KMS-11 (cell line): Measurements from ENCODE around the gene ZFYVE19.

Experiments used
- H2AFZ ChIP-seq: fragments of 200-600 bp; sonication (generic); 2 replicates; pipeline ENCODE4 v1.6.1; 2016; ENCODE audit warnings: antibody characterized with exemption, mixed run types, low read depth
- H3K27ac ChIP-seq: fragments of 200-600 bp; sonication (generic); 2 replicates; pipeline ENCODE4 v1.6.1; 2016; ENCODE audit warnings: mild to moderate bottlenecking, mixed run types
- H3K27me3 ChIP-seq: fragments of 200-600 bp; sonication (generic); 2 replicates; pipeline ENCODE4 v1.6.1; 2017; ENCODE audit warnings: mild to moderate bottlenecking, low read depth, mixed run types, moderate library complexity; ENCODE audit not compliant: insufficient read depth
- H3K36me3 ChIP-seq: fragments of 200-600 bp; sonication (generic); 2 replicates; pipeline ENCODE4 v1.6.1; 2017; ENCODE audit warnings: mild to moderate bottlenecking, mixed run types; ENCODE audit not compliant: insufficient read depth
- H3K4me1 ChIP-seq: fragments of 200-600 bp; sonication (generic); 2 replicates; pipeline ENCODE4 v1.6.1; 2016; ENCODE audit warnings: mild to moderate bottlenecking, low read depth, mixed run types; ENCODE audit not compliant: poor library complexity, severe bottlenecking
- H3K4me2 ChIP-seq: fragments of 200-600 bp; sonication (generic); 2 replicates; pipeline ENCODE4 v1.7.0; 2016; ENCODE audit warnings: mild to moderate bottlenecking, mixed run types
- H3K4me3 ChIP-seq: fragments of 200-600 bp; sonication (generic); IDR thresholded peaks from 2 replicates; pipeline ENCODE4 v1.6.1; 2017; ENCODE audit warnings: low read depth, low read length, mixed read lengths; ENCODE audit not compliant: insufficient read depth
- H3K79me2 ChIP-seq: fragments of 200-600 bp; sonication (generic); 2 replicates; pipeline ENCODE4 v1.6.1; 2016; ENCODE audit warnings: low read depth, mixed run types; ENCODE audit not compliant: insufficient read depth
- H3K9ac ChIP-seq: fragments of 200-600 bp; sonication (generic); 2 replicates; pipeline ENCODE4 v1.6.1; 2016; ENCODE audit warnings: mild to moderate bottlenecking, mixed run types
- H4K20me1 ChIP-seq: fragments of 200-600 bp; sonication (generic); 2 replicates; pipeline ENCODE4 v1.6.1; 2016; ENCODE audit warnings: mild to moderate bottlenecking, mixed run types; ENCODE audit not compliant: insufficient read depth
- CTCF ChIP-seq: fragments of 200-600 bp; sonication (generic); conservative IDR thresholded peaks from 2 replicates; pipeline ENCODE4 v1.6.1; 2017; ENCODE audit warnings: low read depth, mild to moderate bottlenecking, antibody characterized with exemption, low read length, moderate library complexity, mixed read lengths

The ZFYVE19 gene

GRCh38 chr15:40767838-40768500 is 38.9 kb upstream of the ZFYVE19 start:
- Histone ChIP-seq H3K9ac (no peak overlapping the region), H4K20me1 (no peaks in the 10 kb centered on the region), H3K27me3 (peaks cover 11% of the 10 kb centered on the region), H3K27ac (no peak overlapping the region), H3K4me3 (no peak overlapping the region), H3K4me2 (no peak overlapping the region), H3K79me2 (no peaks in the 10 kb centered on the region), H3K36me3 (no peaks in the 10 kb centered on the region), H2AFZ (no peak overlapping the region), H3K4me1 (peaks cover 32% of the 10 kb centered on the region)
- no peak for TF ChIP-seq CTCF

- Histone ChIP-seq H2AFZ (no peak overlapping the region), H3K9ac (no peak overlapping the region), H3K4me3 (no peak overlapping the region), H3K36me3 (no peaks in the 10 kb centered on the region), H3K27ac (no peak overlapping the region), H3K4me2 (no peak overlapping the region), H4K20me1 (no peaks in the 10 kb centered on the region), H3K79me2 (no peaks in the 10 kb centered on the region), H3K27me3 (0 out of 2 replicates have a peak, but pooled peaks cover 4% of the 10 kb centered on the region), H3K4me1 (peaks cover 28% of the 10 kb centered on the region)
- TF ChIP-seq CTCF: no peak
Observed at GRCh38 chr15:40768521-40769273, 38.2 kb upstream of the ZFYVE19 start.

GRCh38 chr15:40769274-40770146 is 37.4 kb upstream of the ZFYVE19 start, which contains the start of gene C15orf62:
Gene C15orf62, plus strand, starts transcription at chr15:40769980. Its CDS starts 516 bp downstream, at chr15:40770496.
- Histone ChIP-seq H3K27me3 (no peaks in the 10 kb centered on the region), H3K4me1 (peaks cover 22% of the 10 kb centered on the region), H3K27ac (no peak within 1 kb of the TSS), H4K20me1 (no peaks in the 10 kb centered on the region), H3K4me2 (no peak within 1 kb of the TSS), H2AFZ (no peak within 1 kb of the TSS), H3K9ac (no peak within 1 kb of the TSS), H3K4me3 (no peak within 1 kb of the TSS), H3K79me2 (no peaks in the 10 kb centered on the region), H3K36me3 (no peaks in the 10 kb centered on the region)
- TF ChIP-seq CTCF: no peak

GRCh38 chr15:40770147-40770721 is 36.7 kb upstream of the ZFYVE19 start:
- H4K20me1 ChIP-seq: no peaks in the 10 kb centered on the region
- H3K27ac ChIP-seq: no peak overlapping the region
- no peak overlapping the region for H3K4me2 ChIP-seq
- no peak overlapping the region for H2AFZ ChIP-seq
- H3K79me2 ChIP-seq: no peaks in the 10 kb centered on the region
- no peaks in the 10 kb centered on the region for H3K27me3 ChIP-seq
- TF ChIP-seq CTCF: no peak
- no peak overlapping the region for H3K9ac ChIP-seq
- no peaks in the 10 kb centered on the region for H3K36me3 ChIP-seq
- H3K4me1 ChIP-seq: peaks cover 15% of the 10 kb centered on the region
- H3K4me3 ChIP-seq: no peak overlapping the region
